Hypothalamus (tissue), 51 donors: ENCODE measurements around the gene AMDHD1.
A peak's percentile ranks its signal among the peaks of the same experiment; 100 is the strongest.

Source experiments
- DNase-seq, 51 donors: peaks; one replicate each; lab custom pipeline; 2025; lab: John Stamatoyannopoulos, UW

The AMDHD1 gene

GRCh38 chr12:95993907-95994306 lies 50.8 kb downstream of the AMDHD1 start:
- no peak for DNase-seq

- no peak for DNase-seq
Observed at GRCh38 chr12:95994476-95994875, 51.3 kb downstream of the AMDHD1 start.

DNA sequence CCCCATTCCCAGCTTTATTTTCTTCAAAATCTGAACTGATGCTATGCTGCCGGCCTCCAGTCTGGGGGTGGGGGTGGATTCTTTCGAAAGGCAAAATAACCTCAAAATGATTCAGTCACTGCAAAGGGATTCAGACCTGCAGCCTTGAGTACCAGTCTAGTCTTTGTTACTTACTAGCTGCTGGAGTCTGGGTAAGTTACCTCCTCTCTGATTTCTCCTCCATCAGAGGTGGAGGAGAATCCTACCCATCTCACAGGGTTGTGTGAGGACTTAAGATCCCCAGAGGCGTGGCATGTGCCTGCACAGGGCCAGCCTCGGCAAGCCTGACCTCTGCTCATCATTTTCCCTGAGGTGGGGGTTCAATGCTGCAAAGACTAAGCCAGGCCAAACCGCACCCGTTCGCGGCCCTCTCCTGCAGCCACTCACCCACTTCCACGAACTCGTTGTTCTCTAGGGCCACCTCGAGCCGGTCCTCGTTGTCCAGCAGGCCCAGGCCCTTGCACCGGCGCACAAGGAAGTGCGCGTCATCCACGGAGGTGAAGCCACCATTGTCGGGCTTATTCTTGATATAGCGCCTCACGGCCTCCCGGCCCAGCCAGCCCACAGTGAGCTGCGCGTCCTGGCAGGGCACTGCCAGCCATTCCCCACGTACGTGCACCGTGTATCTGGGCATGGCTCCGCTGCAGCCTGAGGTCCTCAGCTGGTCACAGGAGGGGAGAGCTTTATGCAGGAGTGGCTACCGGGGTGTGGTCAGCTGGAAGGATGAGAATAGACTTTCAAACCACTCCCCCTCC lies 52.3 kb downstream of the AMDHD1 start:
- DNase-seq, result no peak

GRCh38 chr12:95996034-95996658 lies 53.0 kb downstream of the AMDHD1 start, which contains the start of gene HAL:
Gene HAL (minus strand): TSS chr12:95996344. CDS start chr12:95995910, 434 bp downstream.
- DNase-seq, result no peak

DNA sequence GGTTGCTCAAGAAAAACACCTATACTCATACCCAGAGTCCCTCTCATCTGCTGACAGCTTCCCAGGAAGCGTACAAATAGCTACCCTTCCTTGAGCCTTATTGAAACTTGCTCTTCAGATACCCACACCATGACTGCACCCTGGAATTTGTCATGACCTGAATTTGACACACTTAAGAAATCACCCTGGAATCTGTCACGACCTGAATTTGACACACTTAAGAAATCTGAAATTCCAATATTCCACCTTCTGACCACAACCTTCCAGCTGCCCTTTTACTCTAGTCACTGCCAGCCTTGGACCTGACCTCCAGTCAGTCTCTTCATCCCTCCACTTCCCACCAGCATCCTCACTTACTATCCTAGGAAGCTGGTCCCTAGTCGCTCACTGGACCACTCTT lies 54.1 kb downstream of the AMDHD1 start:
- DNase-seq, result no peak

- no peak for DNase-seq
Observed at GRCh38 chr12:95997911-95998510, 54.9 kb downstream of the AMDHD1 start.

- peak in 22 of 51 donors; percentile 1 to 67 (median 24) for DNase-seq
Observed at GRCh38 chr12:95998611-95999286, 55.6 kb downstream of the AMDHD1 start.

- DNase-seq, result no peak
Observed at GRCh38 chr12:95999484-95999883, 56.4 kb downstream of the AMDHD1 start.

DNA sequence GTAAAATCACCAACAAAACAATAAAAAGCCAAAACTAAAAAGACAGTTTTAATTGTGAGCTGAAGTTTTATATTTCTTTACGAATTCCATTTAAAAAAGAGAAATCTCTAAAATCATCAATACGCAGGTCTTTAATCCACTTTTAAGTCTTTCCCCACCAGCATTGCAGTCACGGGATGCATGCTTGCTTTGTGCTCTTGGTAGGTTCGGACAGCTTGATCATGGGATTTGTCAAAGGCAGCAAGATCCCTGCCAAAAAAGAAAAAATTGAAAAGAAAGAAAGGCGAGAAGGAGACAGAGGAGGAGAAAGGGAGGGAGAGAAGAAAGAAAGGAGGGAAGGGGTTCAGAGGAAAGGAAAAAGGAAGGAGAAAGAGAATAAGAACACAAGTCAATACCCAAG lies 57.7 kb downstream of the AMDHD1 start:
- DNase-seq, result no peak

- no peak for DNase-seq
Observed at GRCh38 chr12:96006727-96007126, 63.6 kb downstream of the AMDHD1 start.

DNA sequence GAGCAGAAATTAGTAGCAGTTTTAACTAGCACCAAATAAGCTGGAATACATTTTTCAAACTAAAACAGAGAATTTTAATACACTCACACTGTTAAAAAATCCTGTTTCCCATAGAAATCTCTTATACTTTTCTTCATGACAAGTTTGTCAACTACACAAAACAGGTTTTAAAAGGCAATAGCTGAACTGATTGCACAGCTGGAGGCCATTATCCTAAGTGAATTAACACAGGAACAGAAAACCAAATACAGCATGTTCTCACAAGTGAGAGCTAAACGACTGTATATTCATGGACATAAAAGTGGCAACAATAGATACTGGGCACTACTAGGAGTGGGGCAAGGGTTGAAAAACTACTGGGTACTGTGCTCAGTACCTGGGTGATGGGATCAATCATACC lies 64.6 kb downstream of the AMDHD1 start:
- no peak for DNase-seq

GRCh38 chr12:96014943-96015599 lies 71.9 kb downstream of the AMDHD1 start:
- no peak for DNase-seq

- peak in 3 of 51 donors; percentile 2 to 4 (median 4) for DNase-seq
Observed at GRCh38 chr12:96015672-96016071, 72.5 kb downstream of the AMDHD1 start.
